ENCODE measurements around the gene ZNF892.

GRCh38 chr2:95234286-95234785, 27.0 kb downstream of the ZNF892 start:
- no peak for TF ChIP-seq CTCF (IDR thresholded peaks at IDR 0.05)
- no peak for TF ChIP-seq POLR2A (IDR thresholded peaks at IDR 0.05)

All from Peyer's patch (tissue), 4 donors.